ENCODE data around the gene WIPI1.
"Not testable (repeated sequence)": the region's sequence is repeated elsewhere in the genome, so short reads cannot be mapped to it uniquely, and the experiment has no call there.

WIPI1 gene

DNA sequence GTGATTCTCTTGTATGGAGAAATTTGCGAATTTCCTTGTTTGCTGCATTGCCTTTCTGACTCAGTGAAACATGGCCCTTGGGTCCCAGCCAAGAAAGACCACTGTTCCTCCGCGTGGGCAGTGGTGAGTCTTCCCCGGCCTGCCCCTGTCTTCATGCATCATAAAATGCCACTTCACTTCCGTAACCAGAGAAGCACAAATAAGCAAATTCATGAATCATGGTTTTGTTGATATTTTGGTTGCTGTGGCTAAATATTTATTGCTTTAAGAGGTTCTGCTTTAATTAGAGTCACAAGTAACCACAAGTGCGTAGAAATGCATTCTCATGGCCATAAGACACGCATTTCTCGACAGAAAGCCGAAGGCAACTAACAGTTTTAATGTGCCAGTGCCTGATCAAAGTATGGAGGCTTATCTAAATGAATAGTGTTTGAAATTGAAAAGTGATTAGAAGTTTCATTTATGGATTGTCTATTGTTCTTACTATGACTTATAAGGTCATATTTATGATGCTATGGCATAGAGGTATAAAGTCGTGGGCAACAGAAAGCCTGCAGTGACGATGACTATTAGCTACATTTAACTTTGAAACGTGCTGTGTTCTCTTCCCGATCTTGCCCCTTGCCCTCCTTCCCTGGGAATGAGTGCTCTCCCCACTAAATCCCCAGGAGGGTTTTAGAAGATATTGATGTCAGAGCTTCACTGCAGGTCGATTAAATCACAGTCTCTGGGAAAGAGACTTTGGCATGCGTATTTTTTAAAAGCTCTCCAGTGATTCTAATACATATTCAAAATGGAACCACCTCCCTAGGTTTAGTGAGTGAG, 76.0 kb downstream of the WIPI1 start:
- TF ChIP-seq, protein P1, sequence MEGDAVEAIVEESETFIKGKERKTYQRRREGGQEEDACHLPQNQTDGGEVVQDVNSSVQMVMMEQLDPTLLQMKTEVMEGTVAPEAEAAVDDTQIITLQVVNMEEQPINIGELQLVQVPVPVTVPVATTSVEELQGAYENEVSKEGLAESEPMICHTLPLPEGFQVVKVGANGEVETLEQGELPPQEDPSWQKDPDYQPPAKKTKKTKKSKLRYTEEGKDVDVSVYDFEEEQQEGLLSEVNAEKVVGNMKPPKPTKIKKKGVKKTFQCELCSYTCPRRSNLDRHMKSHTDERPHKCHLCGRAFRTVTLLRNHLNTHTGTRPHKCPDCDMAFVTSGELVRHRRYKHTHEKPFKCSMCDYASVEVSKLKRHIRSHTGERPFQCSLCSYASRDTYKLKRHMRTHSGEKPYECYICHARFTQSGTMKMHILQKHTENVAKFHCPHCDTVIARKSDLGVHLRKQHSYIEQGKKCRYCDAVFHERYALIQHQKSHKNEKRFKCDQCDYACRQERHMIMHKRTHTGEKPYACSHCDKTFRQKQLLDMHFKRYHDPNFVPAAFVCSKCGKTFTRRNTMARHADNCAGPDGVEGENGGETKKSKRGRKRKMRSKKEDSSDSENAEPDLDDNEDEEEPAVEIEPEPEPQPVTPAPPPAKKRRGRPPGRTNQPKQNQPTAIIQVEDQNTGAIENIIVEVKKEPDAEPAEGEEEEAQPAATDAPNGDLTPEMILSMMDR (IDR thresholded peaks at IDR 0.05; ENCODE audit: low read depth, low read length), result no peak
- H3K4me3 ChIP-seq (ENCODE audit: low read depth, low read length), result no peak overlapping the region
- in situ Hi-C loops (cut with HindIII; ENCODE audit: low sequenced_read_pairs), result no loop called here
- DNase-seq (ENCODE audit: low read depth, low spot score), result peak; percentile 86

DNA sequence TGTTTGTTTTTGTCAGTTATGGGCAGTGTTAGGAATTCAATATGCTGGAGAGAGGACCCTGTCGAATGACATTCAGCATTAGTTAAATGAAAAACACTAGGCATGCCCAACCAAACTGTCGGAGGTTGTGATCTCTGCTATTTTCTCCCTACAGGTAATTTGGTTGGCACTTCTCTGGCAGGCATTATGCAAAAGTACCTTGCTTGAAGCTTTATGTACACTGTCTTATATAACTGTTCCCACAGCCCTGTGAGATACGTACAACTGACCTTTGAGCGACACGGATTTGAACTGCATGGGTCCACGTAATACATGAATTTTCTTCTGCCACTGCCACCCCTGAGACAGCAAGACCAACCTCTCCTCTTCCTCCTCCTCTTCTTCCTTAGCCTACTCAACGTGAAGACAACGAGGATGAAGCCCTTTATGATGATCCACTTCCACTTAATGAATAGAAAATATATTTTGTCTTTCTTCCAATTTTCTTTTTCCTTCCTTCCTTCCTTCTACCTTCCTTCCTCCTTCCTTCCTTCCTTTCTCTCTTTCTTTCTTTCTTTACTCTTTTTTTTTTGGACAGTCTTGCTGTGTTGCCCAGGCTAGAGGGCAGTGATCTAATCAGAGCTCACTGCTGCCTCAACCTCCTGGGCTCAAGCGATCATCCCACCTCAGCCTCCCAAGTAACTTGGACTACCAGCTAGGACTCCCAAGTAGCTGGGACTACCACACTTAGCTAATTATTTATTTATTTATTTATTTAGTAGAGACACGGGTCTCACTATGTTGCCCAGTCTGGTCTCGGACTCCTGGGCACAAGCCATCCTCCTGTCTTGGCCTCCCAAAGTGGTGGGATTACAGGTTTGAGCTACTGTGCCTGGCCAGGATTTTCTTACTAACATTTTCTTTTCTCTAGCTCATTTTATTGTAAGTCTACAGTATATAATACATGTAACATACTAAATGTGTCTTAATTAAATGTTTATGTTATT, 77.3 kb downstream of the WIPI1 start:
- no peak for DNase-seq (ENCODE audit: low read depth, low spot score)
- H3K4me3 ChIP-seq (ENCODE audit: low read depth, low read length), result no peak overlapping the region
- in situ Hi-C loops (cut with HindIII; ENCODE audit: low sequenced_read_pairs), result no loop called here
- TF ChIP-seq, protein P1 (IDR thresholded peaks at IDR 0.05; ENCODE audit: low read depth, low read length), result no peak

DNA sequence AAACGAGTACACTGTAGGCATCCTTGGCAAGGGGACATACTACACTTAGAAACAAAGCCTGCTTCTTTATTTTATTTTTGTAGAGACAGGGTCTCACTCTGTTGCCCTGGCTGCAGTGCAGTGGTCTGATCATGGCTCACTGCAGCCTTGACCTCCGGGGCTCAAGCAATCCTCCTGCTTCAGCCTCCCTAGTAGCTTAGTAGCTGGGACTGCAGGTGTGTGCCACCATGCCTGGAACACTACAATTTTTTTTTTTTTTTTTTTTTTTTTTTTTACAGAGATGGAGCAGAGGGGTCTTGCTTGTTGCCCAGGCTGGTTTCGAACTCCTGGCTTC, 78.2 kb downstream of the WIPI1 start:
- no peak overlapping the region for H3K4me3 ChIP-seq (ENCODE audit: low read depth, low read length)
- TF ChIP-seq, protein P1 (IDR thresholded peaks at IDR 0.05; ENCODE audit: low read depth, low read length), result no peak
- DNase-seq (ENCODE audit: low read depth, low spot score), result no peak
- in situ Hi-C loops (cut with HindIII; ENCODE audit: low sequenced_read_pairs), result no loop called here

DNA sequence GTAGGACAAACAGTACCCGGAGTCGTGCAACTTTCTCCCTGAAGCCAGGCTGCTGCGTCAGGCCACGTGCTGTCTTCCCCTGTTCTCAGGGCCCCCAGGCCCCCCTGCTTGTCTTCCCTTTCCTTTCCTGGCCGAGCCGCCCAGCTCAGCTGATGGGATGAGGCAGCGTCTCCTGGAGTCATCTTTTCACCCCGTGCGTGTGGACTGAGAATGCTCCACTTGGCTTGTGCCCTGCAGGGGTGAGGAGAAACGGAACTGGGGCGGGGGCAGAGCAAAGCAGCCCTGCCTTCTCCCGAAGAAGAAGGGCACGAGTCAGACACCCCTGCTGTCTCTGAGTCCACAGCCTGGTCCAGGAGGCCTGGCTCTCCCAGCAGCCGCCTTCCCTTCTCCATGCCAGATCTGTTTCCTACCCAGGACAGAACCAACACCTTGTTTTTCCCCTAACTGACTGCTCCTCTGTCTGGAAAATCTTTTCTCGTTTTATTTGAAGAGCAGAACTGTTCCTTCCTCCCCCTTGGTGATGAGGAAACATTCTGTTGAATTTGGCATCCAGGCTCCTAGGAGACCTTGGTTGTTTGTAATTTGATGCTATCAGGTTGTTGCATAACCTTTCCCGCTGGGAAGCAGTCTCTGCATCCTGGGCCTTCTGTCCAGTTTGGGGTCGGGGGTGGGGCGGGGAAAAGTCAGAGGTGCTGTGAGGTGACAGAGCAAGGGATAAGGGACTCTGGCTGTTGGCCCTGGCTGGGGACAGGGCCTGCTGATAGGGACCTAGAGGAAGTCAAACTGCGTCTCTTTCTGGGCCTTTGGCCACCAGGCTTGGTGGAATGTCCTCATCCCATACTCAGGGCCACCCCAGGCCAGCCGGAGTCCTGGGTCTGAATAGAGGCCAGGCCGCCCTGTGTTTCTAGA, 78.8 kb downstream of the WIPI1 start:
- no peak overlapping the region for H3K4me3 ChIP-seq (ENCODE audit: low read depth, low read length)
- in situ Hi-C loops (cut with HindIII; ENCODE audit: low sequenced_read_pairs), result no loop called here
- peak; percentile 95 for DNase-seq (ENCODE audit: low read depth, low spot score)
- TF ChIP-seq, protein P1 (IDR thresholded peaks at IDR 0.05; ENCODE audit: low read depth, low read length), result no peak

DNA sequence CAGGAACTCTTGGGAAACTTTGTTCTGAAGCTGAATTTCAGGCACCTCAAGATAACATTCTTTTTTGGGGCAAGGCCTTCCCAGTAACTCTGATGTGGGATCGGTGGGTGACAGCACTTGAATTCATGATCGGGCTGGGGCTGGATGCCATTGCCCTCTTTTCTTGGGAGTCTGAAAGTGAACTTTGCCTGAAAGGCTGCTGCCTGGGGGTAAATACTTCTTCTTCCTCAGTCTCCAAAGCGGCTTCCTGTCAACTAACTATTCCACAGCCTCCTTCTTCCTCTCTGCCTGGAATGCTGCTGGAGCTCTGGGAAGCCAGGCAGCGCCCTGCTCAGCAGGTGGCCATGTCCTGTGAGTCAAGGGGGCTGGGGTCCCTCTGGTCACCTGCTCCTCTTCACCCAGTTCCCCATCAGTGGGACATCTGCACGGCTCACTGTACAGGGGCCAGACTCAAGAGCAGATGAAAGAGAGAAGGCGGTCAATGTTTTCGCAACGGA, 79.5 kb downstream of the WIPI1 start:
- DNase-seq (ENCODE audit: low read depth, low spot score), result no peak
- in situ Hi-C loops (cut with HindIII; ENCODE audit: low sequenced_read_pairs), result no loop called here
- H3K4me3 ChIP-seq (ENCODE audit: low read depth, low read length), result no peak overlapping the region
- TF ChIP-seq, protein P1 (IDR thresholded peaks at IDR 0.05; ENCODE audit: low read depth, low read length), result no peak

DNA sequence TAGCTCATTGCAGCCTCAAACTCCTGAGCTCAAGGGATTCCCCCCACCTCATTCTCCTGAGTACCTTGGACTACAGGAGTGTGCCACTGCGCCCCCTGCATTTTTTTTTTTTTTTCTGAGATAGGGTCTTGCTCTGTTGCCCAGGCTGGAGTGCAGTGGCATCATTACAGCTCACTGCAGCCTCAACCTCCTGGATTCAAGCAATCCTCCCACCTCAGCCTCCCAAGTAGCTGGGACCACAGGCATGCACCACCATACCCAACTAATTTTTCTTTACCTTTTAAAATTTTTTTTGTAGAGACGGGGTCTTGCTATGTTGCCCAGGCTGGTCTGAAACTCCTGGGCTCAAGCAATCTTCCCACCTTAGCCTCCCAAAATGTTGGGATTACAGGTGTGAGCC, 81.1 kb downstream of the WIPI1 start:
- DNase-seq (ENCODE audit: low read depth, low spot score); H3K4me3 ChIP-seq (ENCODE audit: low read depth, low read length); in situ Hi-C loops (cut with HindIII; ENCODE audit: low sequenced_read_pairs): not testable (repeated sequence)

Data from astrocyte of the spinal cord (primary cell).